ENCODE data around the gene WDR59. TPM values are rescaled to one million over a fixed set of nuclear protein-coding genes. Genes with fewer than 3 reads are reported as not detected.

WDR59 gene, protein sequence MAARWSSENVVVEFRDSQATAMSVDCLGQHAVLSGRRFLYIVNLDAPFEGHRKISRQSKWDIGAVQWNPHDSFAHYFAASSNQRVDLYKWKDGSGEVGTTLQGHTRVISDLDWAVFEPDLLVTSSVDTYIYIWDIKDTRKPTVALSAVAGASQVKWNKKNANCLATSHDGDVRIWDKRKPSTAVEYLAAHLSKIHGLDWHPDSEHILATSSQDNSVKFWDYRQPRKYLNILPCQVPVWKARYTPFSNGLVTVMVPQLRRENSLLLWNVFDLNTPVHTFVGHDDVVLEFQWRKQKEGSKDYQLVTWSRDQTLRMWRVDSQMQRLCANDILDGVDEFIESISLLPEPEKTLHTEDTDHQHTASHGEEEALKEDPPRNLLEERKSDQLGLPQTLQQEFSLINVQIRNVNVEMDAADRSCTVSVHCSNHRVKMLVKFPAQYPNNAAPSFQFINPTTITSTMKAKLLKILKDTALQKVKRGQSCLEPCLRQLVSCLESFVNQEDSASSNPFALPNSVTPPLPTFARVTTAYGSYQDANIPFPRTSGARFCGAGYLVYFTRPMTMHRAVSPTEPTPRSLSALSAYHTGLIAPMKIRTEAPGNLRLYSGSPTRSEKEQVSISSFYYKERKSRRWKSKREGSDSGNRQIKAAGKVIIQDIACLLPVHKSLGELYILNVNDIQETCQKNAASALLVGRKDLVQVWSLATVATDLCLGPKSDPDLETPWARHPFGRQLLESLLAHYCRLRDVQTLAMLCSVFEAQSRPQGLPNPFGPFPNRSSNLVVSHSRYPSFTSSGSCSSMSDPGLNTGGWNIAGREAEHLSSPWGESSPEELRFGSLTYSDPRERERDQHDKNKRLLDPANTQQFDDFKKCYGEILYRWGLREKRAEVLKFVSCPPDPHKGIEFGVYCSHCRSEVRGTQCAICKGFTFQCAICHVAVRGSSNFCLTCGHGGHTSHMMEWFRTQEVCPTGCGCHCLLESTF
- total RNA-seq: 11.9 and 15.1 TPM in 2 replicates

DNA sequence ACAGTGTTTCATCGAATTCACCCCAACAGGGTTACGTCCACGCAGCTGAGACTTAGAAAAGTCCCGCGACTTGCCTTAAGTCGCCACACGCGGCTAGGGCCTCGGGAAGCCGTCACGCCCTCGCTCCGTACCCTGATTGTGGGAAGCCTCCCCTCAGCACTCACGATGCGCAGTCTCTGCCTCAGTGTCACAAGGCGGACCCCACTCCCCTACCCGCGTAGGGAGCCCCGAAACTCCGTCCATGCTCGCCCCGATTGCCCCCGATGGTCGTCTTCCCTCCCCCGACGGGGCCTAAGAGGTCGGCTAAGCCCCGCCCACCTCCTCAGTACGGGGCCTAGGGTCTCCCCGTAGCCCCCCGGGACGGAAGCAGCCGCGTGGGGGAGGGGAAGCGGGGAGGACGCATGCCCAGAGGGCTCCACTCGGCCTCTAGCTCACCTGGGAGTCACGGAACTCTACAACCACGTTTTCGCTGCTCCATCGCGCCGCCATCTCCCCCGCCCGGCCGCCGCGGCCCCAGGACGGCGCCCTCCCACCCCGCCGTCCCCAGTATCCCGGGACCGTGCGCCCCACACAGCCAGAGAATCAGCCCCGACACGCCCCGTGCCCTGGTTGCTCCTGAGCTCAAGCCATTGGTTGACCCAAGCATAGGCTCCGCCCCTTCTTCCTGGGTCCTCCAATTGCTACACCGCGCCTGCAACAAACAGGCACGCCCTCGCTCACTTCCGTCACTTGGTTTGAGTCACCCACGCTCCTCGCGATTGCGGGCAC, at the start of gene WDR59:
Gene WDR59 (minus strand): TSS at position 595 of the 768 bp plus-strand sequence. CDS start 106 bp downstream, at position 489.

DNA sequence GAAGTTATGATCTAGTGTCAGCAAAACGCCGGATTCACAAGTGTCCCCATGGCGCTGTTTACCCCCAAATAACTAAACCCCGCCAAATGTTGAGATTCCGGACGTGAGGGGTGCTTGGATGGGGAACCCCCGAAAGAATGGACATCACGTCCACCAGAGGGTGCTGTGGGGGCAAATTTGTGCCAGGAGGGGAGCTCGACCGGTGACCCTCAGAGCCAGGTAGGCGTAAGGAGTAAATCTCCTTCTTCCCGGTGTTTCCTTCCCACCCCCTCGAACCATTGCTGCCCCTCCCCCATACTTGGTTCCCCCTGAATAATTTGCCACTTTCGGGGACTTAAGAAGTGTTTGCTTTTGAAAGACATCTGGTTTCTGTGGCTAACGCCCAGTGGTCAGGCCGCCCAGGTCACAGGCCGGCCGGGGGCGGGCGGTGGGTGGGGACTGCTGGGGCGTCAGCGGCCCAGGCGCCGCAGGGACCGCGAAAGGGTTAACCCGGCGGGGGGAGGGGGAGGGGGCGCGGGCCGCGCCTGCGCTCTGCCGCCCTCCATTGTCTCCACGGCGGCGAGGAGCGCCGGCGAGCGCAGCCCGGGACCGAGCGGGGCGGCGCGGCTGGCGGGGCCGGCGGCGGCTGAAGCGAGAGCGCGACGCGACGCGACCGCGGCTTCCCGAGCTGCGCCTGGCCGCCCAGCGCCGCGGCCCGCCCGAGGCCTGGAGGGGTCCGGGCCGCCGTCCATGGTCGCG, 13.7 kb upstream of the WDR59 start, which contains the start of gene ZNRF1:
Gene ZNRF1 (plus strand): TSS at position 544 of the 738 bp plus-strand sequence. CDS start 648 bp downstream, outside the sequence.

Other genes starting within 250 kb of the WDR59 start
- gene FA2H, start 210.3 kb downstream of the WDR59 start, total RNA-seq: 0.16 and 1.1 TPM in 2 replicates
- gene ZNRF1, start 13.9 kb upstream of the WDR59 start, total RNA-seq: 19.6 and 22.2 TPM in 2 replicates
- gene LDHD, start 131.7 kb upstream of the WDR59 start, total RNA-seq: 2.4 TPM in 1 of 2 replicates, not detected in the other
- 5.1 and 6.5 TPM in 2 replicates for gene ZFP1, start 163.4 kb upstream of the WDR59 start, total RNA-seq
- not detected in 2 replicates for gene CTRB2, start 222.0 kb upstream of the WDR59 start, total RNA-seq
- not detected in 2 replicates for gene CTRB1, start 233.9 kb upstream of the WDR59 start, total RNA-seq